SK-N-SH (cell line): ENCODE measurements around the gene COL21A1. TPM values are rescaled to one million over a fixed set of nuclear protein-coding genes. Genes with fewer than 3 reads are reported as not detected.

Source experiments
- CTCF ChIA-PET: fragments of 300-600, 350-600 bp; formaldehyde crosslinking; extraction: SDS; loops from one replicate; lab custom pipeline; 2021; lab: Yijun Ruan, JAX
- POLR2A ChIA-PET: fragments of 350-600 bp; sonication (Branson Sonifier 250); formaldehyde crosslinking; extraction: SDS; loops from one replicate; lab custom pipeline; 2020; ENCODE audit warnings: antibody characterized with exemption, inconsistent platforms; lab: Yijun Ruan, JAX
- DNase-seq: peaks from one replicate; pipeline ENCODE4 v3.0.0; 2012
- H2AFZ ChIP-seq: fragments of 200-600 bp; sonication (generic); 2 replicates; pipeline ENCODE4 v1.8.1; 2016; ENCODE audit warnings: antibody characterized with exemption, mild to moderate bottlenecking, low read depth
- H3F3A ChIP-seq: fragments of 200-600 bp; sonication (generic); replicated peaks from 2 replicates; pipeline ENCODE3; 2016; ENCODE audit warnings: antibody characterized with exemption, mild to moderate bottlenecking; ENCODE audit not compliant: insufficient read depth
- H3K27ac ChIP-seq, 2 experiments: fragments of 200-500 bp in 1 of 2; fragments of 200-600 bp in 1 of 2; sonication (Bioruptor generic) in 1 of 2; sonication (generic), shearing (Covaris generic) in 1 of 2; 2 replicates each; pipeline versions ENCODE4 v1.5.1 to v1.6.1; 2014 to 2016; ENCODE audit warnings: low read depth in 2 of 2, inconsistent platforms in 1 of 2, low read length in 1 of 2, mild to moderate bottlenecking in 1 of 2, mixed read lengths in 1 of 2
- H3K27me3 ChIP-seq: fragments of 200-600 bp; sonication (generic), shearing (Covaris generic); 2 replicates; pipeline ENCODE4 v1.6.1; 2016; ENCODE audit warnings: mixed run types; ENCODE audit not compliant: insufficient read depth
- H3K36me3 ChIP-seq, 2 experiments: fragments of 200-500 bp in 1 of 2; fragments of 200-600 bp in 1 of 2; sonication (Bioruptor generic) in 1 of 2; sonication (generic) in 1 of 2; replicated peaks in 1 of 2; 2 replicates each; pipeline versions ENCODE3 to v1.5.1; 2014 to 2016; ENCODE audit warnings: low read length in 1 of 2, mild to moderate bottlenecking in 1 of 2; ENCODE audit not compliant: insufficient read depth in 2 of 2, control insufficient read depth in 1 of 2
- H3K4me1 ChIP-seq, 2 experiments: fragments of 200-500 bp in 1 of 2; fragments of 200-600 bp in 1 of 2; sonication (Bioruptor generic) in 1 of 2; sonication (generic), shearing (Covaris generic) in 1 of 2; 2 replicates each; pipeline versions ENCODE4 v1.5.1 to v1.6.1; 2014 to 2016; ENCODE audit warnings: low read depth in 1 of 2, low read length in 1 of 2, mixed run types in 1 of 2; ENCODE audit not compliant: insufficient read depth in 2 of 2, control insufficient read depth in 1 of 2
- H3K4me2 ChIP-seq: fragments of 200-600 bp; sonication (generic), shearing (Covaris generic); 2 replicates; pipeline ENCODE4 v1.6.1; 2017; ENCODE audit warnings: mixed run types
- H3K4me3 ChIP-seq, 2 experiments: fragments of 200-500 bp in 1 of 2; fragments of 200-600 bp in 1 of 2; sonication (Bioruptor generic) in 1 of 2; sonication (generic), shearing (Covaris generic) in 1 of 2; 2 replicates each; pipeline versions ENCODE4 v1.5.1 to v1.8.1; 2014 to 2016; ENCODE audit warnings: low read depth in 2 of 2, inconsistent platforms in 1 of 2, low read length in 1 of 2, mild to moderate bottlenecking in 1 of 2, mixed read lengths in 1 of 2, moderate library complexity in 1 of 2
- H3K79me2 ChIP-seq: fragments of 200-600 bp; sonication (generic); 2 replicates; pipeline ENCODE4 v1.8.1; 2017; ENCODE audit warnings: mild to moderate bottlenecking; ENCODE audit not compliant: insufficient read depth
- H3K9ac ChIP-seq: fragments of 200-600 bp; sonication (generic); 2 replicates; pipeline ENCODE4 v1.6.1; 2017; ENCODE audit warnings: mixed run types
- H3K9me2 ChIP-seq: fragments of 200-600 bp; sonication (generic); 2 replicates; pipeline ENCODE4 v1.6.1; 2017; ENCODE audit warnings: mixed run types
- H3K9me3 ChIP-seq: fragments of 200-600 bp; sonication (generic); 2 replicates; pipeline ENCODE4 v1.6.1; 2017; ENCODE audit warnings: mixed run types, mild to moderate bottlenecking, moderate library complexity
- H4K20me1 ChIP-seq: fragments of 200-600 bp; sonication (generic); 2 replicates; pipeline ENCODE4 v1.6.1; 2017; ENCODE audit warnings: mild to moderate bottlenecking, mixed run types; ENCODE audit not compliant: insufficient read depth
- CHD2 ChIP-seq: fragments of 150-350 bp; IDR thresholded peaks from 2 replicates; pipeline ENCODE4 v1.6.1; 2018; ENCODE audit warnings: low read length; ENCODE audit not compliant: partially characterized antibody
- CTCF ChIP-seq: fragments of 200-600 bp; sonication (generic); IDR thresholded peaks from 2 replicates; pipeline ENCODE4 v1.6.1; 2017; ENCODE audit warnings: antibody characterized with exemption, mild to moderate bottlenecking, moderate library complexity
- EZH2phosphoT487 ChIP-seq: fragments of 200-600 bp; sonication (generic); IDR thresholded peaks from 2 replicates; pipeline ENCODE4 v1.6.1; 2017; ENCODE audit warnings: low read depth, mixed run types, mild to moderate bottlenecking, antibody characterized with exemption, moderate library complexity, borderline replicate concordance
- FOSL2 ChIP-seq: IDR thresholded peaks from 2 replicates; pipeline ENCODE4 v1.4.0; 2012; ENCODE audit warnings: low read depth, mild to moderate bottlenecking, moderate library complexity, borderline replicate concordance
- FOXM1 ChIP-seq: IDR thresholded peaks from 2 replicates; pipeline ENCODE4 v1.4.0; 2012; ENCODE audit warnings: low read depth, mild to moderate bottlenecking
- GABPA ChIP-seq: IDR thresholded peaks from 2 replicates; pipeline ENCODE4 v1.4.0; 2012; ENCODE audit warnings: low read depth, mild to moderate bottlenecking
- MXI1 ChIP-seq: IDR thresholded peaks from 2 replicates; pipeline ENCODE4 v1.6.1; 2012; ENCODE audit warnings: mild to moderate bottlenecking, low read depth, low read length, improper control_type of control experiment
- NRF1 ChIP-seq: IDR thresholded peaks from 2 replicates; pipeline ENCODE4 v1.6.1; 2012; ENCODE audit warnings: low read depth, mild to moderate bottlenecking, low read length
- POLR2AphosphoS5 ChIP-seq: IDR thresholded peaks from 2 replicates; pipeline ENCODE4 v1.6.1; 2012; ENCODE audit warnings: low read depth, low read length
- RAD21 ChIP-seq: IDR thresholded peaks from 2 replicates; pipeline ENCODE4 v1.6.1; 2012; ENCODE audit warnings: mild to moderate bottlenecking, low read length
- RCOR1 ChIP-seq: fragments of 150-350 bp; IDR thresholded peaks from 2 replicates; pipeline ENCODE4 v1.6.1; 2017; ENCODE audit warnings: antibody characterized with exemption, low read length
- RFX5 ChIP-seq: IDR thresholded peaks from 2 replicates; pipeline ENCODE4 v1.6.1; 2012; ENCODE audit warnings: mild to moderate bottlenecking, improper control_type of control experiment, low read length
- RXRA ChIP-seq: IDR thresholded peaks from 2 replicates; pipeline ENCODE4 v1.4.0; 2012; ENCODE audit warnings: low read depth, mild to moderate bottlenecking, borderline replicate concordance
- SIN3A ChIP-seq: IDR thresholded peaks from 2 replicates; pipeline ENCODE4 v1.6.1; 2012; ENCODE audit warnings: low read depth, mild to moderate bottlenecking, low read length, moderate library complexity, borderline replicate concordance
- SMC3 ChIP-seq: IDR thresholded peaks from 2 replicates; pipeline ENCODE4 v1.6.1; 2012; ENCODE audit warnings: low read depth, low read length, improper control_type of control experiment
- TAF1 ChIP-seq: IDR thresholded peaks from 2 replicates; pipeline ENCODE4 v1.6.1; 2012; ENCODE audit warnings: low read depth, mild to moderate bottlenecking, low read length, moderate library complexity, borderline replicate concordance
- TEAD4 ChIP-seq: IDR thresholded peaks from 2 replicates; pipeline ENCODE4 v1.4.0; 2012; ENCODE audit warnings: mild to moderate bottlenecking, borderline replicate concordance; ENCODE audit not compliant: insufficient read depth
- USF1 ChIP-seq: IDR thresholded peaks from 2 replicates; pipeline ENCODE4 v1.4.0; 2012; ENCODE audit warnings: low read depth, borderline replicate concordance
- USF2 ChIP-seq: fragments of 150-350 bp; IDR thresholded peaks from 2 replicates; pipeline ENCODE4 v1.6.1; 2017; ENCODE audit warnings: antibody characterized with exemption, low read length, low read depth, borderline replicate concordance
- YY1 ChIP-seq: IDR thresholded peaks from 2 replicates; pipeline ENCODE4 v1.4.0; 2012; ENCODE audit warnings: low read depth, mild to moderate bottlenecking
- WGBS: methylation state at CpG from one replicate; pipeline ENCODE4 v1.1.6; 2017; ENCODE audit warnings: low lambda C conversion rate; 5-methylcytosine and 5-hydroxymethylcytosine counted together
- polyA plus RNA-seq, 3 experiments: library from polyadenylated mRNA; depleted of rRNA; stranded (reverse); fragments of >200 nt; gene quantifications; 2 replicates each; pipeline ENCODE4 v1.2.3, GENCODE V29; 2012

COL21A1 gene
- polyA plus RNA-seq, 1 of the 3 experiments (the other 2 are of a cell fraction), result 0.07 TPM

GRCh38 chr6:56211724-56212123 is 35.7 kb downstream of the COL21A1 start:
- TF ChIP-seq RAD21 (no peak), FOXM1 (no peak), SIN3A (no peak), YY1 (no peak), RFX5 (no peak), MXI1 (no peak), USF2 (no peak), NRF1 (no peak), FOSL2 (no peak), CTCF (no peak), TEAD4 (no peak)
- H3K9me3 ChIP-seq, result no peaks in the 10 kb centered on the region
- H3K4me2 ChIP-seq, result no peak overlapping the region
- no peaks in the 10 kb centered on the region for H4K20me1 ChIP-seq
- no peaks in the 10 kb centered on the region for H3K27me3 ChIP-seq
- no peaks in the 10 kb centered on the region for H3K36me3 ChIP-seq
- 26% methylated on average over 2 of the region's 2 CpGs for WGBS
- CTCF ChIA-PET, result no interaction called here
- H3K9ac ChIP-seq, result no peak overlapping the region
- H3K27ac ChIP-seq, result no peak overlapping the region
- no peak overlapping the region for H2AFZ ChIP-seq
- H3K9me2 ChIP-seq, result 0 out of 2 replicates have a peak, but pooled peaks cover 3% of the 10 kb centered on the region
- no peak for DNase-seq
- H3K79me2 ChIP-seq, result no peaks in the 10 kb centered on the region
- POLR2A ChIA-PET, result no interaction called here
- H3F3A ChIP-seq, result no peaks in the 10 kb centered on the region
- no peak overlapping the region for H3K4me3 ChIP-seq
- H3K4me1 ChIP-seq, result no peaks in the 10 kb centered on the region

- no peaks in the 10 kb centered on the region for H3K79me2 ChIP-seq
Measured at GRCh38 chr6:56204134-56204533, 43.2 kb downstream of the COL21A1 start.

More at GRCh38 chr6:56204134-56204533, 43.2 kb downstream of the COL21A1 start:
- H3K4me2 ChIP-seq, result no peak overlapping the region
- no peaks in the 10 kb centered on the region for H3K27me3 ChIP-seq
- WGBS, result 23% methylated on average over 4 of the region's 4 CpGs
- no peaks in the 10 kb centered on the region for H3K9me2 ChIP-seq
- no peaks in the 10 kb centered on the region for H3K9me3 ChIP-seq
- TF ChIP-seq MXI1, result no peak
- no peak for TF ChIP-seq FOXM1
- TF ChIP-seq RCOR1, result no peak
- no peak for TF ChIP-seq SMC3
- TF ChIP-seq GABPA, result no peak
- TF ChIP-seq RXRA, result no peak
- no peak for TF ChIP-seq EZH2phosphoT487
- no peak for TF ChIP-seq TAF1
- TF ChIP-seq USF1, result no peak
- TF ChIP-seq CHD2, result no peak
- TF ChIP-seq POLR2AphosphoS5, result no peak
- H3K27ac ChIP-seq, result no peak overlapping the region
- no peak overlapping the region for H3K9ac ChIP-seq
- POLR2A ChIA-PET, result no interaction called here
- no peak overlapping the region for H2AFZ ChIP-seq
- no peaks in the 10 kb centered on the region for H3F3A ChIP-seq
- H4K20me1 ChIP-seq, result no peaks in the 10 kb centered on the region
- CTCF ChIA-PET, result no interaction called here
- no peak for DNase-seq
- H3K4me1 ChIP-seq, result no peaks in the 10 kb centered on the region; a peak in 1 of 4 replicates
- no peaks in the 10 kb centered on the region for H3K36me3 ChIP-seq
- no peak overlapping the region for H3K4me3 ChIP-seq
